GM12878 (cell line): ENCODE results near the gene KRCC1. TPM values are rescaled to one million over a fixed set of nuclear protein-coding genes. Genes with fewer than 3 reads are reported as not detected.

Experiments
- ATAC-seq: fragments of 200-7000 bp; cut with Tn5 transposase; 3 replicates; pipeline ENCODE4 v1.9.1; 2020; ENCODE audit warnings: mild to moderate bottlenecking, moderate library complexity
- BruUV-seq: library from RNA; stranded (reverse); fragments of 400-500 nt; replicated peaks from 2 replicates; lab custom pipeline; 2021; lab: Mats Ljungman, UMichigan
- CTCF ChIA-PET: fragments of 300-600 bp; sonication (Branson Sonifier 250); formaldehyde crosslinking; extraction: SDS; loops from one replicate; lab custom pipeline; 2021; ENCODE audit warnings: inconsistent platforms; lab: Yijun Ruan, JAX
- POLR2A ChIA-PET: fragments of 350-600 bp; formaldehyde crosslinking; extraction: SDS; loops from one replicate; lab custom pipeline; 2021; ENCODE audit warnings: inconsistent platforms; lab: Charles Lee
- RAD21 ChIA-PET: fragments of 300-600 bp; sonication (Branson Sonifier 250); formaldehyde crosslinking; loops from one replicate; lab custom pipeline; 2023; ENCODE audit warnings: antibody characterized with exemption; ENCODE audit not compliant: unreplicated experiment; lab: Charles Lee
- SMC1A ChIA-PET: fragments of 300-600 bp; sonication (Branson Sonifier 250); formaldehyde crosslinking; loops from one replicate; lab custom pipeline; 2023; ENCODE audit not compliant: unreplicated experiment, uncharacterized antibody; lab: Charles Lee
- DNase-seq: peaks from one replicate; pipeline ENCODE4 v3.0.0-alpha.2; 2011; ENCODE audit warnings: low read depth, low spot score
- FAIRE-seq: peaks from 3 replicates; lab custom pipeline; 2011; peaks lifted over from hg19 to GRCh38; lab: Jason Lieb, UNC
- H2AFZ ChIP-seq: 2 replicates; pipeline ENCODE4 v1.6.0; 2011; ENCODE audit warnings: low read depth, low read length, control low read depth; ENCODE audit not compliant: control insufficient read depth
- H3K27ac ChIP-seq: 2 replicates; pipeline ENCODE4 v1.5.1; 2011; ENCODE audit warnings: control low read depth; ENCODE audit not compliant: control insufficient read depth, insufficient read depth
- H3K27me3 ChIP-seq, 2 experiments: replicated peaks in 1 of 2; 2 replicates each; pipeline versions ENCODE4 v1.6.0 to v1.6.1; 2011; ENCODE audit warnings: low read length in 1 of 2; ENCODE audit not compliant: control insufficient read depth in 2 of 2, insufficient read depth in 2 of 2
- H3K36me3 ChIP-seq, 2 experiments: 2 replicates each; pipeline ENCODE4 v1.5.1; 2011; ENCODE audit warnings: low read length in 1 of 2; ENCODE audit not compliant: control insufficient read depth in 2 of 2, insufficient read depth in 2 of 2
- H3K4me1 ChIP-seq: 2 replicates; pipeline ENCODE4 v1.6.1; 2011; ENCODE audit warnings: mild to moderate bottlenecking, low read length, moderate library complexity, mixed read lengths; ENCODE audit not compliant: control insufficient read depth, insufficient read depth
- H3K4me2 ChIP-seq: 2 replicates; pipeline ENCODE4 v1.6.0; 2011; ENCODE audit warnings: control low read depth; ENCODE audit not compliant: control insufficient read depth, insufficient read depth
- H3K4me3 ChIP-seq: fragments of 200-600 bp; sonication (generic); 2 replicates; pipeline ENCODE4 v1.5.1; 2016
- H3K79me2 ChIP-seq: 2 replicates; pipeline ENCODE4 v1.6.0; 2011; ENCODE audit warnings: low read length; ENCODE audit not compliant: control insufficient read depth, insufficient read depth
- H3K9ac ChIP-seq: 2 replicates; pipeline ENCODE4 v1.8.0; 2011; ENCODE audit warnings: low read length, control low read depth, mixed read lengths; ENCODE audit not compliant: control insufficient read depth, insufficient read depth
- H3K9me3 ChIP-seq: replicated peaks from 3 replicates; pipeline ENCODE4 v1.5.1; 2011; ENCODE audit warnings: mild to moderate bottlenecking, low read length; ENCODE audit not compliant: control insufficient read depth, insufficient read depth
- H4K20me1 ChIP-seq: 2 replicates; pipeline ENCODE4 v1.6.0; 2011; ENCODE audit not compliant: control insufficient read depth, insufficient read depth
- BHLHE40 ChIP-seq, 2 experiments: fragments of 450-650 bp in 1 of 2; IDR thresholded peaks; 2 replicates each; pipeline ENCODE4 v1.6.1; 2011 to 2017; ENCODE audit warnings: low read depth in 2 of 2, borderline replicate concordance in 1 of 2, improper control_type of control experiment in 1 of 2, low read length in 1 of 2, mild to moderate bottlenecking in 1 of 2
- EED ChIP-seq: sonication (generic); IDR thresholded peaks from 2 replicates; pipeline ENCODE4 v1.6.1; 2016; ENCODE audit warnings: antibody characterized with exemption, low read depth
- HCFC1 ChIP-seq: fragments of 150-350 bp; IDR thresholded peaks from 2 replicates; pipeline ENCODE4 v1.6.1; 2014; ENCODE audit warnings: low read length
- HDAC2 ChIP-seq: fragments of 200-600 bp; sonication (generic); IDR thresholded peaks from 2 replicates; pipeline ENCODE4 v1.6.1; 2017
- IRF4 ChIP-seq: IDR thresholded peaks from 2 replicates; pipeline ENCODE4 v1.6.1; 2011; ENCODE audit warnings: low read depth, low read length
- MTA2 ChIP-seq: fragments of 450-650 bp; IDR thresholded peaks from 2 replicates; pipeline ENCODE4 v1.6.1; 2016; ENCODE audit warnings: low read depth, mild to moderate bottlenecking, moderate library complexity
- MTA3 ChIP-seq: IDR thresholded peaks from 2 replicates; pipeline ENCODE4 v1.6.1; 2012; ENCODE audit warnings: low read length, inconsistent platforms, borderline replicate concordance
- MXI1 ChIP-seq: fragments of 150-350 bp; IDR thresholded peaks from 2 replicates; pipeline ENCODE4 v1.6.1; 2011; ENCODE audit warnings: low read depth, mild to moderate bottlenecking, inconsistent platforms, low read length, improper control_type of control experiment
- MYB ChIP-seq: fragments of 150-350 bp; IDR thresholded peaks from 2 replicates; pipeline ENCODE4 v1.6.1; 2014; ENCODE audit warnings: mild to moderate bottlenecking, low read depth, low read length, borderline replicate concordance
- RELA ChIP-seq: fragments of 450-650 bp; IDR thresholded peaks from 2 replicates; pipeline ENCODE4 v1.8.0; 2014; ENCODE audit warnings: borderline replicate concordance; ENCODE audit not compliant: partially characterized antibody
- RFX5 ChIP-seq: IDR thresholded peaks from 2 replicates; pipeline ENCODE4 v1.6.1; 2011; ENCODE audit warnings: low read depth, low read length, improper control_type of control experiment
- SUPT20H ChIP-seq: IDR thresholded peaks from 2 replicates; pipeline ENCODE4 v1.6.1; 2011; ENCODE audit warnings: low read depth, mild to moderate bottlenecking, low read length, moderate library complexity, borderline replicate concordance; ENCODE audit not compliant: control insufficient read depth
- TBL1XR1 ChIP-seq: IDR thresholded peaks from 2 replicates; pipeline ENCODE4 v1.6.1; 2012; ENCODE audit warnings: low read depth, low read length, improper control_type of control experiment
- TCF7 ChIP-seq: IDR thresholded peaks from 2 replicates; pipeline ENCODE4 v1.6.1; 2014; ENCODE audit warnings: antibody characterized with exemption, borderline replicate concordance
- WRNIP1 ChIP-seq: IDR thresholded peaks from 2 replicates; pipeline ENCODE4 v1.6.1; 2011; ENCODE audit warnings: low read depth, low read length, improper control_type of control experiment, borderline replicate concordance
- ZBED1 ChIP-seq: IDR thresholded peaks from 2 replicates; pipeline ENCODE4 v1.6.1; 2016; ENCODE audit warnings: borderline replicate concordance
- ZNF24 ChIP-seq: fragments of 450-650 bp; IDR thresholded peaks from 2 replicates; pipeline ENCODE4 v1.6.1; 2017; ENCODE audit warnings: antibody characterized with exemption, mild to moderate bottlenecking
- ZNF622 ChIP-seq: fragments of 450-650 bp; IDR thresholded peaks from 2 replicates; pipeline ENCODE4 v1.6.1; 2017; ENCODE audit warnings: mild to moderate bottlenecking, inconsistent platforms
- ZSCAN29 ChIP-seq: fragments of 450-650 bp; IDR thresholded peaks from 2 replicates; pipeline ENCODE4 v1.6.1; 2017; ENCODE audit warnings: mild to moderate bottlenecking, moderate library complexity
- WGBS: methylation state at CpG from one replicate; pipeline ENCODE4 v1.1.6; 2016; ENCODE audit warnings: low lambda C conversion rate; ENCODE audit not compliant: insufficient replicate concordance, insufficient coverage; ENCODE audit errors: missing lambda C conversion rate; 5-methylcytosine and 5-hydroxymethylcytosine counted together
- in situ Hi-C: fragments of 300-500 bp; cut with MboI; formaldehyde crosslinking; loops from 9 replicates; pipeline ENCODE4 v1.14.3; 2018; ENCODE audit warnings: mixed read lengths
- intact Hi-C: fragments of 100-400 bp; cut with micrococcal nuclease; formaldehyde crosslinking; loops from one replicate; pipeline ENCODE4 v1.14.2; 2022; ENCODE audit not compliant: unreplicated experiment
- polyA plus RNA-seq, 11 experiments: library from polyadenylated mRNA; depleted of rRNA in 4 of 11; unstranded in 6 of 11; stranded (reverse) in 5 of 11; fragments of >200 nt; fragmentation: Nextera tagmentation in 4 of 11; fragmentation: Illumina TruSeq in 1 of 11; extraction: Ambion mirVana in 4 of 11; extraction: Trizol in 1 of 11; gene quantifications; 1 replicate in 1 of 11; 2 replicates in 10 of 11; pipeline versions ENCODE4 v1.2.1 to v1.2.3, GENCODE V29; 2011 to 2016; ENCODE audit warnings: inconsistent platforms in 2 of 11, missing spikeins in 2 of 11, low read depth in 1 of 11
- total RNA-seq, 4 experiments: library from RNA; depleted of rRNA in 3 of 4; stranded (reverse); fragments of >200 nt in 3 of 4; fragmentation: Illumina TruSeq in 1 of 4; extraction: Trizol in 1 of 4; gene quantifications; 2 replicates each; pipeline versions ENCODE4 v1.2.1 to v1.2.3, GENCODE V29; 2013 to 2021
- TF ChIP-seq, protein P1 (sequence below): IDR thresholded peaks from 2 replicates; pipeline ENCODE4 v1.6.1; 2012; ENCODE audit warnings: low read depth, low read length, improper control_type of control experiment
- TF ChIP-seq, protein P2 (sequence below): fragments of 450-650 bp; IDR thresholded peaks from 2 replicates; pipeline ENCODE4 v1.6.1; 2017; ENCODE audit warnings: borderline replicate concordance
- TF ChIP-seq, protein P3 (sequence below): IDR thresholded peaks from 2 replicates; pipeline ENCODE4 v1.6.1; 2011; ENCODE audit warnings: borderline replicate concordance, low read depth, mild to moderate bottlenecking, moderate library complexity, mixed read lengths, low read length; ENCODE audit not compliant: insufficient read depth; ENCODE audit errors: extremely low read length

KRCC1 gene
- total and polyA plus RNA-seq, 10 of the 15 experiments (the other 5 are each of a cell fraction or from before 2014, with no cell fraction given): 3.8 to 27.2 (median 12.5) TPM

DNA sequence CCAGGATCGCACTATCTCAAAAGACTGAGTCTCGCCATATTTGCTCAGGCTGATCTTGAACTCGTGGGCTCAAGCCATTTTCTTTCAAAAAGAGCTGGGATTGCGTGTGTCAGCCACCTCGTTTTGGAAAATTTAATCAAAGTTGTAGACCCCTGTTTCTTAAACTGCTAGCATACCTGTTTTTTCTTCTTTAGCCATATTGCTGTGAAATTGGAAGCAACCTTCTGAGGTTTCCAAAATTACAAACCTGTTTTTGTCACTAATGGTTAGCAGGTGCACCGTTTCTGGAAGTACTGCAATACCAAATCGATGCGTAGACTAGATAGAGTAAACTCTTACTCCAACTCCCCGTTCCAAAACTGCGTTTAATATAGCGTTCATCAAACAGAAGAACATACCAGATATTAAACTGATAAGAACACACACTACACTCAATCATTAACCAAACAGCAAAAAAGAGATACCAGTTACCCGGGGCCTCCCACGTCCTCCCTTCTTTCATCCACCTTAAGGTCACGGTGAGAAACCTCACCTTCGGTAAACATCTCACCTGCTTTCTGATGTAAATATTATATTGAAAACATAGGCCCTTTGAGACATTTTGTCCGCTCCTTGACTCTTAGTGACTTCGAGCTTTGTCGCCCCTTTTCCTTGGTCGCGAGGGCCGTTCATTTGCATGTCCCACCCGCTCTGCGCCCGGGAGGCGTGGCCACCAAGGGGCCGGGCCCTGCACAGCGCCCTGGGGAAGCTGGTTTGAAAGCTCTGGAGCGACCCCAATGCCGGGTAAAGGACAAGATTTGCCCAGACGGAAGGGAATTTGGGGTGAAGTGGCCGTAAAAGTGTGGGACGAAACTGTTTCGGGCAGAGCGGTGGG, 39.3 kb downstream of the KRCC1 start, which contains the start of gene RNU2-63P (continued):
- TF ChIP-seq SUPT20H (no peak), MTA3 (peak; percentile 100), IRF4 (no peak), BHLHE40 (IDR thresholded peaks at IDR 0.05; ENCODE audit: borderline replicate concordance in 1 of 2, low read depth in 2 of 2, low read length in 1 of 2) (no peak), ZNF622 (no peak), MXI1 (no peak), HCFC1 (no peak; the same call in 1 of the 2 replicates), TCF7 (peak; percentile 81; the same call in 1 of the 2 replicates)

DNA sequence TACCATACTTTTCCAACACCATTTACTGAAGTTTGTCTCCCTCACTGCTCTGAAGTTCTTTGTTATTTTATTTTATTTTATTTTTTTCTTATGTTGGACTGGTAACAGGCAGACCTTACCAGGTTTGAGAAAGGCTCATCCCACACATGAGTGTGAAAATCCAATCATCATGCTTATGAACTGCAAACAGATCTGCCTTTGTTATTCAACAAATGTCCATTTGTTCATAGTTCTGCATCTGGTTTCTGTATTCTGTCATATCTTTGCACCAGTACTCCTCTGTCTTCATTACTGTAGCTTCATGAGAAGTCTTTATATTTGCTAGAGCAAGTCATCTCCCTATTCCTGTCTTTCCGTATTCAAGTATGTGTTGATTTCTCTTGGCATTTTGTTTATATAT, 44.6 kb downstream of the KRCC1 start:
- H3K79me2 ChIP-seq: no peaks in the 10 kb centered on the region
- no peaks in the 10 kb centered on the region for H3K36me3 ChIP-seq
- no peak overlapping the region for H3K4me2 ChIP-seq
- no peaks in the 10 kb centered on the region for H3K9me3 ChIP-seq
- ChIA-PET POLR2A (no interaction called here), CTCF (interaction anchor here (1.2 kb wide), 1 partner anchor 9 kb away, joined by 3 read pairs; no protein-coding TSS in a partner anchor), RAD21 (no interaction called here), SMC1A (interaction anchor here (1.3 kb wide), 1 partner anchor 9 kb away, joined by 3 read pairs; no protein-coding TSS in a partner anchor)
- intact Hi-C loops: no loop called here
- FAIRE-seq (no peak), DNase-seq (no peak), ATAC-seq (no peak)
- H3K27me3 ChIP-seq: no peaks in the 10 kb centered on the region
- BruUV-seq: no TSS peak
- TF ChIP-seq ZSCAN29: no peak
- no peak for TF ChIP-seq MTA2
- no peak for TF ChIP-seq MYB
- no peak for TF ChIP-seq WRNIP1
- TF ChIP-seq, protein P1, sequence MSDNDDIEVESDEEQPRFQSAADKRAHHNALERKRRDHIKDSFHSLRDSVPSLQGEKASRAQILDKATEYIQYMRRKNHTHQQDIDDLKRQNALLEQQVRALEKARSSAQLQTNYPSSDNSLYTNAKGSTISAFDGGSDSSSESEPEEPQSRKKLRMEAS: no peak
- TF ChIP-seq RELA: no peak
- TF ChIP-seq, protein P2, sequence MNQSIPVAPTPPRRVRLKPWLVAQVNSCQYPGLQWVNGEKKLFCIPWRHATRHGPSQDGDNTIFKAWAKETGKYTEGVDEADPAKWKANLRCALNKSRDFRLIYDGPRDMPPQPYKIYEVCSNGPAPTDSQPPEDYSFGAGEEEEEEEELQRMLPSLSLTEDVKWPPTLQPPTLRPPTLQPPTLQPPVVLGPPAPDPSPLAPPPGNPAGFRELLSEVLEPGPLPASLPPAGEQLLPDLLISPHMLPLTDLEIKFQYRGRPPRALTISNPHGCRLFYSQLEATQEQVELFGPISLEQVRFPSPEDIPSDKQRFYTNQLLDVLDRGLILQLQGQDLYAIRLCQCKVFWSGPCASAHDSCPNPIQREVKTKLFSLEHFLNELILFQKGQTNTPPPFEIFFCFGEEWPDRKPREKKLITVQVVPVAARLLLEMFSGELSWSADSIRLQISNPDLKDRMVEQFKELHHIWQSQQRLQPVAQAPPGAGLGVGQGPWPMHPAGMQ: no peak
- no peak for TF ChIP-seq ZNF24
- no peak for TF ChIP-seq RFX5
- TF ChIP-seq ZBED1: no peak
- no peak for TF ChIP-seq EED
- no peak for TF ChIP-seq TBL1XR1
- TF ChIP-seq, protein P3, sequence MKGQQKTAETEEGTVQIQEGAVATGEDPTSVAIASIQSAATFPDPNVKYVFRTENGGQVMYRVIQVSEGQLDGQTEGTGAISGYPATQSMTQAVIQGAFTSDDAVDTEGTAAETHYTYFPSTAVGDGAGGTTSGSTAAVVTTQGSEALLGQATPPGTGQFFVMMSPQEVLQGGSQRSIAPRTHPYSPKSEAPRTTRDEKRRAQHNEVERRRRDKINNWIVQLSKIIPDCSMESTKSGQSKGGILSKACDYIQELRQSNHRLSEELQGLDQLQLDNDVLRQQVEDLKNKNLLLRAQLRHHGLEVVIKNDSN: no peak
- no peak for TF ChIP-seq HDAC2
- no peak overlapping the region for H3K27ac ChIP-seq
- in situ Hi-C loops: loop anchor here (25.0 kb wide), 1 partner anchor 524 kb away; no protein-coding TSS in a partner anchor
- H3K9ac ChIP-seq: no peak overlapping the region
- H4K20me1 ChIP-seq: no peaks in the 10 kb centered on the region
- H3K4me3 ChIP-seq: no peak overlapping the region
- 96% methylated on average over 1 of the region's 1 CpG for WGBS
- no peak overlapping the region for H2AFZ ChIP-seq
- no peaks in the 10 kb centered on the region for H3K4me1 ChIP-seq
